Activated CD4-positive, alpha-beta T cell treated with anti-CD3 and anti-CD28 coated beads for 24 hours (primary cell): ENCODE results near the gene DIO3.

Experiments
- DNase-seq, 2 donors: peaks; one replicate each; pipeline ENCODE4 v3.0.0-alpha.2; 2020; ENCODE audit warnings: low read depth in 2 of 2

The DIO3 gene

DNA sequence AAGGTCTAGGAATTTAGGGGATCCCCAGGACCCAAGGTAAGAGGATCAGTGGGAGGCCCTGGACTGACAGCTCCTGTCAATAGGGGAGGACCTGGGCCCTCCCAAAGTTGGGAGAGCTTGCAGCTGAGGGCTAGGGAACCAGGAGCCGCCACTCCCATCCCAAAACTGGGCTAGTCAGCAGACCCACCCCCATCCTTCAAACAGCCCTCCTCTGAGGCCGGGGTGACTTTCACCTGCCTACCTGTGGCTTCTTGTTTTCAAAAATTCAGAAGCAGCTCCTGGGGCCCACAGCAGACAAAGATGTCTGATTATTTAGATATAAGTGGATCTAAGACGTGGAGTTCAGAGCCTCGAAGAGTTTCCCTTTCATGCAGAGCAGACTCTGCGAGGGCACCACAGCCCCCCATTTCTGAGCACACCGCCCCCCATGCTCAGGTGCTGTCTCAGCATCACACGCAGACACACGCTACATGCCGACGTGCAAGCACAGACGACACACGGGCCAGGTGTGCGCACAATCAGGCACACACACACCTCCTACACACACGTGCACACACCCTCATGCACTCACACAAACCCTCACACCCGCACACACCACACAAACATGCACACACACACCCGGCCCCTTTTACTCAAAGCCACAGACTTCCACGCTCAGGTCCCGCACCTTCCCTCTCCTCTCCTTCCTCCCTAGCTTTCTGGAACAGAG is 21.9 kb downstream of the DIO3 start:
- no peak for DNase-seq

DNA sequence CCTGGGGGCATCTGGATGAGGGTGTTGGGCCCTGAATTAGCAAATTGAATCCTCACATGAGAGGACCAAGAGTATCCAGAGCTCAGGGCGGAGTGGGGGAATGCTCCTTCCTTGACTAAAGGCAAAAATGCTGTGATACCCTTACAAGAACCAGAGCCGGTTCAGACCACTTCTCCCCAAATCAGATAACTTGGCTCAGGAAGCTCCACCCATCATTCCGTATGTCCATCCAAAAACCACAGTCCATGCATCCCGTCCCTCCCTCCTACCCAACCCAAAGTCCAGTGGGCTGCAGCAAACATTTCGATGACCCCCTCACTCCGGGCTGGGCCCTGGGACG is 22.4 kb downstream of the DIO3 start:
- DNase-seq, result no peak

DNA sequence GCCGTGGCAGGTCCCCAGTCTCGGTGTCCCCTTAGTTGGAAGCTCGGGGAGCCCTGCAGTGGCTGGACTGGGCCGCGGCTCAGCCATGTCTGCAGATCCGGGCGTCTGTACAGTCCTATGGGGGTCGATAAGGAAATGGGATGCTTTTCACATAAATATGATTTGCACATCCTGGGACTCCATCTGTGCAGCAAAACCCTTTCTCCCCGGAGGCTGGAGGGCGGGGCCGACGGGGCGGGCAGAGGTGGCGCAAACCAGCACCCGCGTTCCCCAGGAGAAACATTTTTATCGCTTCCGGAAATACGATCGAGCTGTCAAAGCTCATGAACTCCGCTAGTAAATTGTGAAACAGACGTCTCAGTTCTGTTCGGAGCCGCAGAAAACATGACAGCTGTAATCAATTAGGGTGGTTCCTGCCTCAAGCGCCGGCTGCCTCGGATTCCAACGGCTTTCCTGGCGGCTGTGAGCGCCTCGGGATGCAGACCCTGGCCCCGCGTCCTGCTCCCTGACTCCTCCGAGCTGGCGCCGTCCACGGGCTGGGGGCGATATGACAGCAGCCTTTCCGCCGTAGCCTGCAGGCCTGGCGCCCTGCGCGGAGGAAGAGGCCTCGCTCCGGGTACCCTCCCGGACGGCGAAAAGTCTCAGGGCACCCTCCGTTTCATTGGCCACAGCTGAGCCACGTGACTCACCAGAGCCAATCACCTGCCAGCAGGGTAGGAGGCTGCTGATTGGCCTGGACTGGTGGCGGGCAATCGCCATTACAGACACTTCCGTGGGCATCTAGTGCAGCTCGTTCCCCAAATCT is 23.0 kb downstream of the DIO3 start:
- DNase-seq, result no peak

DNA sequence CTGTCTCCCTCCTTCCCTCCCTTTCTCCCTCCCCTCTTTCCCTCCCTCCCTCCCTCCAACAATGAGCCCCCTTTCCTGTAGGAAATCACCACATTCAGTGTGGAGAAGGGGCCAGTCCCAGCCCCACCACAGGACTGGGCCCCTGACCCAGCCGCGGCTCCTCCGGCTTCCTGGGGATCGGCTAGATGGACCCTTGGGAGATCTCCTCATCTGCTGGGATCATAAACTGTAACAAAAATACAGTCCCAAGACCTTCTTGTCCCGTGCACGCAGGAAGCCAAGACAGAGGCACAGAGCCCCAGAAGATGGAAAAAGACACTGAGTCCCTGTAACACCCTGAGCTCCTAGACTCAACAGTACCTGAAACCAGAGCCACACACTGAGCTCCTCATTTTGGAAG is 23.9 kb downstream of the DIO3 start:
- DNase-seq, result no peak

DNA sequence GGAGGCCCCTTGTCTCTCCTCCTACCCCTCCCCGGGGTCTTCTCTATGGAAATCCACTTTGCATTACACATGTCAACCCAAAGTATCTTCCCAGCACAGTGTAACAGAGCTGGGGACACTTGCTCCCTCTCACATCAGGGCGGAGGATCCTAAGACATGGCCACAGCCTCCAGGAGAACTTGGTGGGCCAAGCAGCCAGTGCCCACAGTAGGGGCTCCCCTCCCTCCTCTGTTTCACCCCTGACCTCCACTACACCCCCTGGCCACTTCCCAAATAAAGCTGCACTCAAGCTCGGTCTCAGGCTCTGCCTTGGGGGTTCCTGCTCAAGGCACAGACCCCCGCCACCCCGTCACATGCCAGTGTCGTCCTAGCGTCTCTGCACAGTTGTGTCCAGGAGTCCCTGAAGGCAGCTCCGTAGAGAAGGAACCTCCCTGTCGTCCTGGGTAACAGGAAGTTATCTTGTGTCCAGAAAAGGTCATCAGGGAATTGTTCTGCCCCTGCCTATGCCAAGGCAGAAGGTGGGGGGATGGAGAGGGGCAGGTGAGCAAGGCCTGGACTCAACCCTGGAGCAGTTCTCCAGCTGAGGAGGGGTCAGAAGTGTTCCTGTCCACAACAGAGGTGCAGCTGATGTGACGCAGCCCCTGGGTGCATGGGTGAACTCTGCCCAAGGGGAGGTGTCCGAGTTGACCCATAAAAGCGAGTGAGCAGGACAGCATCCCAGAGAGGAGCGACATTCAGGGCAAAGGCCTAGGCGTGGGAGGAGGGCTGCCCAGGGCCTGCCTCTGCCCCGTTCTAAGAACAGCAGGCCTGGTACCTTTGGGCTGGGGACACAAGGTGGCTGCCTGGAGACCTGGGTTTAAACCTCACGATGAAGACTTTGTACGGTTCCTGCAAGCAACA is 25.5 kb downstream of the DIO3 start:
- DNase-seq, result no peak

DNA sequence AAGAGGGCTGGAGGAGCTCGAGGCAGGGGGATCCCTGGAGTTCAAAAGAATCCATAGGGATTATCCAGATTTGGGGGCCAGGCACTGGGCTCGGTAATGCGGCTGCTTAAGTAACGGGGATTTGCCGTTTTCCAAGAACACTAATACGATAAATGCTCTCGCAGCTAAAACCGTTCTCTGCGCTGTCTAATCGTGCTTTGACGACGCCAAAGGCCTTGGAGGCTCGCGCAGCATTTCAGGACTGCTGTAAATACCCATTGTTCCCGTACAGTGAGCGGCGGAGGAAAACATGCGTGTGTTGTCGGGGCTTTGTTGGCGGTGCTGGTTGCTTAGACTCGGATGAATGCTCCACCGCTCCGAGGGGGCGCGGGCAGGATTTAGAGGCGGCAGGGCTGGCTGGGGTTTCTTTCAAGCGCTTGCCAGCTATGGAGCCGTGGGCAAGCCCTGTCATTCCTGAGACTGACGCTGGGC is 26.2 kb downstream of the DIO3 start:
- DNase-seq, result no peak

DNA sequence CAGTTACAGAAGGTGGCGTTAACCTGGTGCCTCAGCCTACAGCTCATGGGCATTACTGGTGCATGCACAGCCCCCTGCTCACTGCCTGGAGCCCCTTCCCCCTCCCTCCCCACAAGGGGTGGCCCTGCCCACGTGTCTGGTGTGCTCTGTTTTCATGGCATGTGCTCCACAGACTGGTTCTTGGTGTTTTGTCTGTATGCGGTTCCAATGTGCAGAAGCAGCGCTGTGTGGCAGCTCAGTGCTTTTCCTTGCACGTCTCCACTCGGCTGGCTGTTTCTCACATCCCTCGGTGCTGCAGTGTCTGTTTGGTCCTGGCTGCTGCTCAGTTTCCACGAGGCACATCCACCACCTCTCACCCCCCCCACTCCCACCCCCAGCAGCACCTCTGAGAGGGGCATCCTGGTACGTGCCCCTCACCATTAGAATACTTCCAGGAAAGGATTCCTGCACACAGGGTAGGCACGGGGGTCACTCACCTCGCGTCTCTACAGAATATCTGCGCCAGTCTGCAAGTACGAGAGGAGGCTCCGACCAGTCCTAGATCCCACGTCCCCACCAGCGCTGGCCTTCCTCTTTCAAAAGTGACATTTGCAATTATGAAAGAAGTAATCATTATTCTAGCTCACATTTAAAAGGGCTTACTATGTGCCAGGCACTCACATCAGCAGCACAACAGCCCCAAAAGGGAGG is 27.1 kb downstream of the DIO3 start:
- DNase-seq, result no peak

DNA sequence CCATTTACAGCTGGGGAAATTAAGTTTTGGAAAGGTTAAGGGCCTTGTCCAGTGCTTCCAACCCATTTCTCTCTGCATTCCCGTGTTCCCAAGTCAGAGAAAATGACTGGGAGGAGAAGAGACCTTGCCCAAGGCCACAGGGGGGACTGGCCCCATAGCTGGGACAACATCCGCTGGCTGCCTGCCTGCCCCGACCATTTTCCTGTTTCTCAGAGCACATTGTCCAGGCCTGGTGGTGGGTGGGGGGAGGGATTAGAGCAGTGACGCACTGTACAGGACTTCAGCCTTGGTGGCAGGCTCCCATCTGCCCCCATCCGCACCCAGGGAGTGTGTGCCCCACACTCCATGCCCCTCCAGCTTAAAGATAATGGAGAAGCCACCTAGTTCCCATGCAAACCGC is 27.7 kb downstream of the DIO3 start:
- DNase-seq, result no peak

DNA sequence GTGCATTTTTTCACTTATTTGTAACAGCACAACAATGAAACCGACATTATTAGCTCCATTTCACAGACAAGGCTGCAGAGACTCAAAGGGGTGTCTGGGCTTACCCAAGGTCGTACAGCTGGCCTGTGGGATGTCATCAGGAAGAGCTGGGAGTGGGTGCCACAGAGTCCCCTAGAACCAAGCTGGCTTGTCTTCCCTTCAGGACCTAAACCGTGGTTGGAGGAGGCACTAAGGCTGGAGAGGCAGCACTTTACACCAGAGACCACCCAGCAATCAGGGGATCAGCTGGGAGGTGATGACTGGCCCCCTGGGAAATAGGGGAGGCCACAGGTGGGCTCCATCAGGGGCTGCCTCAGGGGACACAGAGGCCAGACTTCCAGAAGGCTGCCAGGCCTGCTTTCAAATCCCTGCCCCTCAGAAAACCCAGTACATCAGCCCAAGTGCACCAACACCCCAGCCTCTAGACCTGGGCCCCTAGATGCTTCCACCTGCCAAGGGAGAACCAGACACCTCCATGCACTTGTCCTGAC is 28.3 kb downstream of the DIO3 start:
- DNase-seq, result no peak

DNA sequence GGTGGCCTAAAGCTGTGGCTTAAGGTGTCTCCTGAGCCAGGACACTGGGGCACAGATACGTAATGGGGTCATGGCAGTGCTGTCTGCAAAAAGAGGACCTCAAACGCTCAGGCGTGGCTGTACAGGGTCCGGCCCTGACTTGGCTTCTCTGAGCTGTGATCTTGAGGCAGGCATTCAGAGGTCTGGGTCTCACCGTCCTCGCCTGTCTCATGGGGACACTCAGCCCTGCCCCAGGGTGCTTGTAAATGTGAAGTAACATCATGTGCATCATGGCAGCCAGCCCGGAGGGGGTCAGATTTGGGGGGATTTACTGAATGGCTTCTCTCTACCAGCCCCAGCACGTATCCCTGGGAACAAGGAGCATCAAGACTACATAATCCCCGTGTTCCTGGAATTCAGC is 28.8 kb downstream of the DIO3 start:
- no peak for DNase-seq

DNA sequence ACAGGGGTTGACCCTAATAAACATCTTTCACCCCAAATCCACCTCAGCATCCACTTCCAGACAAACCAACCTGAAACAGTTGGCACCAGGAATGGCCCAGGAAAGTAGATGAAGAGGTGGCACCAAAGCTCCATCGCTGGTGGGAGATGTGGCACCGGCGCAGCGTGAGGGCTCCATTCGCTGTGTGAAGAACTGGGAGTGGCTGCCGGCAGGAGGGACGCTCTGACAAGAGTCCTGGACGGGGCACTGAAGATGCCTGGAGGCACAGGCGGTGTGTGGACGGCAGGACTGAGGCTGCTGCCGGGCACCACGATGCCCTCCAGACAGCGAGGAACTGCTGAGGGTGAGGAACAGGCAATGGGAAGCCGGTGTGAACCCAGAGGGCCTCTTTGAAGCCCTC is 29.3 kb downstream of the DIO3 start:
- DNase-seq, result no peak

DNA sequence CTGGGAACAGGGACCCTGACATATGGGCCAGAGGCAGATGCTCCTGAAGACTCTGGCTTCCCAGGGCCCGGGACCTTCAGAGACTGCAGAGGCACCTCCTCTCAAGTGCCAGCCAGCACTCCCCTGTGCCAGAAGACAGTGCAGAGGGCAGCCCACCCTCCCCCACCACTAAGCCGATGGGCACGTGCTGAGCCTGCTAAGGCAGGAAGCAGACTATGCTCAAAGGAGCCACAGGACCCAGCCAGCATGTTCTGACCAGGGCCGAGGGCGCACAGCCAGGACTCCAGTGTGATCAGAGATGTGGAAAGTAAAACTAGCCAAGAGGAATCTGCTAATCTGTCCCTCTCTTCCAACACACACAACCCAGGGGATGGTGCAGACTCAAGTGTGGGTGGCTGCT is 29.8 kb downstream of the DIO3 start:
- DNase-seq, result no peak

DNA sequence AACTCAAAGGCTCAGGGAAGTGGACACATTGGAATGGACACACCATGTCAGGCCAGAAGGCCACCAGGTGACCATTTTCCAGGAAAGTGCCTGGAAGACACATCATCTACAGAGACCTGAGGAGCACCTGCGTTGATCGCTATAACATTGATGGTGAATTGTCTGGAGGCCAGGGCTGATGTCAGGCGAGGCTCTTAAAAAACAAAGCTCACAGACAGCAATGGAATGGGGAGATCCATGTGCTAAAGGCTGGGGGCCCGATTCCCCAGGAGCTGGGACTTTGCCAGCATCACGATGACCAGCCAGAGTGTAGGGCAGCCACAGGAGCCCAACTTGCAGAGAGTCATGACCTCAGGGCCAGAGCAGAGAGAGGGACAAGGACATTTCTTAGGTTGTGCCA is 30.3 kb downstream of the DIO3 start:
- no peak for DNase-seq

DNA sequence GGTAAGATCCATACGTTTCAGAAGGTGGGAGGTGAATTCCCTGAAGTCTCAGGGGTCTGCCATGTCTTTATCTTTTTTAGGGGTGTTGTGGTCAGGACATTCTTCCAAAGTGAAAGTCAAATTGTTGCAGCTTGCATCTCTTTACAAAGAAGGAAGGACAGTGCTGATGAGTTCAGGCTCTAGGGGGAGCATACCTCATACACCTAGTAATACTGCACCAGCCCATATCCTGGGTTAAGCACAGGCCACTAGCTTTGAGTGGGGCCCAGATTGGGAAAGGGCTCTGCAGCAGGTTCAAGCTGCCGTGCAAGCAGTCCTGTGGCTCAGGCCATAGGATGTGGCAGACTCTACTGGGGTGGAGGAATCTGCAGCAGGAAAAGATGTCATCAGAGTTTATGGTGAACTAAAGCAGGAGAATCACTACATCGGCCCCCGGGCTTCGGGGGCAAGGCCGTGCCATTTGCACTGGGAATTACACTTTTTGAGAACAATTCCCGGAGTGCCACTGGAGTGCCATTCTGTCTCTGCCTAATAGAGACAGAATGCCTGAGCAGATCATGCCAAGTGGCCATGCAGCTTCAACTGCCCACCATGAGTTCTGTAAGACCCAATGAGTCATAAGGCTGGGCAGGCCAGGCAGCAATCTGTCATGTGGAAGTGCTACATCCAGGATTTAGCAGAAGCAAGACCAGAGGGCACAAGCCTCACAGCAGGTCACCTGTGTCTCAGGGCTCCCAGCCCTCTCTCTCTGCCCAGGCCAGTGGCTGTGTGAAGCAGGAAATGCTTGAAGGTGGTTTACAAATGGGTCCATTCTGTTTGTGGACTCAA is 32.3 kb downstream of the DIO3 start:
- DNase-seq, result no peak

DNA sequence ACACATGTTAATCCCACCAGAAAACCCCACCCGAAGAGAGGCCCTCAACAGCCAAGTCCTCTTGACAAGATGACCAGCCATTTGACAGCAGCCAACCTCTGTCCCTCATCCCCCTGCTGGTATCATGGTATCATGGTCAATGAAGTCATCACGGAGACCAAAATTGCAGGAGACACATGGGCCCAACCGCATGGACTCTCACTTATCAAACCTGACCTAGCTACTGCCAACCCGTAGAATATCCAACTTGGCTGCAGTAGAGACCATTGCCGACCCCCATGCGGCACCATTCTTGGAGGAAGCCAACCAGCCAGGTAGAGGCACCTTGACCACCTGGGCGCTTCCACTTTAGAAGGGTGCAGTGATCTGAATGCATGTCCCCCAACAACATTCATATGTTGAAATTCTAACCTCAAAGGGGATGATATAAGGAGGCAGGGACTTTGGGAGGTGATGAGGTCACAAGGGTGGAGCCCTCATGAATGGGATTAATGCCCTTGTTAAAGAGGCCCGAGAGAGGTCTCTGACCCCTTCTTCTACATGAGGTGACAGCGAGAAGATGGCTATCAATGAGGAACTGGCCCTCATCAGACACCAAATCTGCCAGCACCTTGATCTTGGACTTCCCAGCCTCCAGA is 33.3 kb downstream of the DIO3 start:
- no peak for DNase-seq

DNA sequence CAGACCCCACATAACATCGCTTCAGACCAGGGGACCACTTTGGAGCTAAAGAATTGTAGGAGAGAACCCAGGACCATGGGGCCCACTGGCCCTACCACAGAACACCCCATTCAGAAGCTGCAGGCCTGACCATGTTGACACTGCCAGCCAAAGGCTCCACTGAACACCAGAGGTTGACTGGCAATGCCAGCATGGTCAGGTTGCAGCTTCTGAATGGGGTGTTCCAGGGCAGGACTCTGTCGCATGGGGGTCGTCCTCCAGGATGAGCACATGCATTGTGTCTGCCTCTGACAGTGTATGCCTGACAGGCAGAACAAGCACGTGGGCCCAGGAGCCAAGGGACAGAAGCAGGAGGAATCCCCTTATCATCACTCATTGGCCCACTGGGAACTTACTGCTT is 34.1 kb downstream of the DIO3 start:
- no peak for DNase-seq

DNA sequence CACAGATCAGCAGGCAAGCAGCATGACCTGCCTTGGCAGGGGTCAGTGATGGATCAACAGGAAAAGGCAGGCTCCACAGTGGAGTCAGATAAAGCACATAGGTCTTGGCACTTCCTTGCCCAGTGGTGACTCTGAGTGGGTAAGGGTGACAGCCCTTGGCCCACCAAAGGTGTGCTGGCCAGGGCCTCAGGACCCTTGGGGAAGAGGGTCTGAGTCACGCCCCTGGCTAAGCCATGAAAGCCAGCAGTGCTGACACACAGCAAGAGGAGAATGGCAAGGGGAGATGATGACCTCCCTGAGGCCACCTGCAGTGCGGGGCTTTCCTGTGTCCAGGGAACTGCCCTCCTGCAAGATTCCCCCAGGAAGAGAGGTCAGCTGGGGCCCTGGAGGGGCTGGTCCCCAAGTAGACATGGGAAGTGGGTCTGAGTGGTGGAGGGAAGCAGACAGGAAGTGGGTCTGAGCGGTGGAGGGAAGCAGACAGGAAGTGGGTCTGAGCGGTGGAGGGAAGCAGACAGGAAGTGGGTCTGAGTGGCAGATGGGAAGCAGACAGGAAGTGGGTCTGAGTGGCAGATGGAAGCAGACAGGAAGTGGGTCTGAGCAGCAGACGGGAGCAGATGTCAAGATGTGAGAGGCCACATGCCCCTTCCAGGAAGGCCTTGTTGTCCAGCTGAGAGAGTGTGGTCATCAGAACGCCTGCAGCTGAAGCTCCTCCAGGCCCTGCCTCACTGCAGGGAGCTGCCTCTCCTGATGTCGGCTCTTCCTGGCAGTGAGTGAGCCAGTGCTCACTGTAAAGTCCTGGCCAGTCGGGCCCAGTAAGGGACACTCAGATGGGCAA is 34.8 kb downstream of the DIO3 start:
- peak; percentile 11 to 23 for DNase-seq

DNA sequence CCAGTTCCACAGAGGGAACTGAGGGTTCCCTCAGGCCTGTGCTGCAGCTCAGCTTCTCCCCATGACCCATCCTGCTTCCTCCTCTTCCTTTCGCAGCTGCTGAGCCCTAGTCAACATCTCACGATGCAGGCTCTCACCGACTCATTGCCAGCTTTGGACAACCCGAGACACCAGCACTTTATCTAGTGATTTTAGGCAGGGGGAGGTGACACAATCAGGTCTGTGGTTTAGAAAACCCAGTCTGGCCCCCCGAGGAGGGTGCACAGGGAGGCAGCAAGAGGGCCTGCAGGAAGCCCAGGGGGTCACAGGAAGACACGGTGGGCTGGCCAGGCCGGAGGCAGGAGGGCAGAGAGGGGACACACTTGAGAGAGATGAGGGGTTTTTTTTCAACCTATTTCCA is 35.4 kb downstream of the DIO3 start:
- DNase-seq, result no peak

DNA sequence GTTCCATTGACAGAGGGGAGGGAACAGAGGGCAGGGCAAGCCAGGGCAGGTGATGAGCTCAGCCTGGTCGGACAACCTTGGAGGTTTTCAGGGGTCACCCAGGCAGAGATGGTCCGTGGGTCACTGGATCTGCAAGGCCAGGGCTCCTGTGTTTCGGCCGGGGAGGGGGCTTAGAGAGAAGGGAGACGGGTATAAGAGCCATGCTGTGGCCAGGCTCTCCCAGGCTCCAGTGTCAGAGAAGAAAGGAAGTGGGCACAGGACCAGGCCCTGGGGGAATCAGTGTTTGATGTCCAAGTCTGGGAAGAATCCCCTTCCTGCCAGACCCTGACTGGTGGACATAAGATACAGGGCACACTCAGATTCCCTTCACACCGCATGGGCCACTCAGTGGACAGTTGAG is 36.9 kb downstream of the DIO3 start:
- no peak for DNase-seq
